Hippocampal formation (tissue), 2 donors: ENCODE data around the gene THEMIS.
"Not testable (repeated sequence)": the region's sequence is repeated elsewhere in the genome, so short reads cannot be mapped to it uniquely, and the experiment has no call there.

Source experiments
- DNase-seq, 2 donors: peaks; one replicate each; lab custom pipeline; 2025; lab: John Stamatoyannopoulos, UW

THEMIS gene

DNA sequence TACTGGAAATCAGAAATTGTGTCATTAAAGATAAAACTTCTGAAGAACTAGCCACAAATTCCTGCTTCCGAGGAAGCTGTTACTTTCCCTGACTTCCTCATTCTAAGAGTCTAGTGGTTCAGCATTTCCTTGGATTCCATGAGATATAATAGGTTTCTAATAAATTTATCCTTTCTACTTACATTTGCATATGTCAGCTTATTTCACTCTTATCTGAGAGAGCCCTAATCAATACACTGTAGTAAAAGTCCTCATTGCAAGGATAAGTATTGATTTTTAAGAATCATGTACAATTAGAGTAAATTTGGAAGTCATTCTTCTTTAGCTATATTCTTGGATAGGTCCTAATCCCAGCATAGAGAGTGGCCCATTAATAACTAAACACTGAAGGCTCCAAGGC is 16.9 kb upstream of the THEMIS start:
- DNase-seq, result no peak

GRCh38 chr6:127914240-127914639 is 13.4 kb upstream of the THEMIS start:
- no peak for DNase-seq

- no peak for DNase-seq
These were observed 12.1 kb upstream of the THEMIS start for GRCh38 chr6:127912914-127913313.

DNA sequence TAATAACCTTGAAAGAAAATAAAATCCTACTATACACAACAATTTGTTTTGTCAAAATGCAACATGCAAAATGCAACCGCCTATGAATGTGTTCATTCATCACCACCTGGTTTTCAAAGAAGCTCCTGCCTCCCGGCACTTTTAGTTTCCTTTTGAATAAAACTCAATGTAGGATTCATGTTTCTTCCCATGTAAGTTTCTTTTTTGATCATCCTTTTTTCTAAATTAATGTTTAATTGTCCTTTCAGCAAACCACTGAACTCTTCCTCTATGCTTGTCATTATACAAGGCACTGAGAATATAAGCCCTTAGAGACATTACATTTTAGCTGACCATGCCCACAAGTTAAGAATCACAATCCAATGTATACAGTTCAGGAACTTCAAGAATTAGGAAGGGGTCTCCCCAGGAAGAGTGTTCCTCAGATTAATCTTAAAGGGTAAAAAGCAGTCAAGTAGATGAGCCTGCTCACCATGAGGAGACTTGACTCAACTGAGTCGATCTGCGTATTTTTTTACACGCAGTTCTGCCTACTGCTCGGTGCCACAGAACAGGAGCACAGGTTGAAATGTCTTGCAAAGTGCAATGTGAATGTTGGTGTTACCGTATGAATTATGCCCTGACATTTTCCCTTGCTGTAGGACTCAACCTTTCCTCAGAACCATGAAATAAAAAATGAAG is 7.2 kb upstream of the THEMIS start:
- no peak for DNase-seq

GRCh38 chr6:127904160-127904559 is 3.3 kb upstream of the THEMIS start:
- DNase-seq, result no peak

GRCh38 chr6:127902933-127903332 is 2.1 kb upstream of the THEMIS start:
- DNase-seq, result no peak

- no peak for DNase-seq
These were observed 3.4 kb downstream of the THEMIS start for GRCh38 chr6:127897484-127897883.

- DNase-seq, result no peak
These were observed 6.8 kb downstream of the THEMIS start for GRCh38 chr6:127894051-127894450.

GRCh38 chr6:127893541-127893940 is 7.3 kb downstream of the THEMIS start:
- no peak for DNase-seq

DNA sequence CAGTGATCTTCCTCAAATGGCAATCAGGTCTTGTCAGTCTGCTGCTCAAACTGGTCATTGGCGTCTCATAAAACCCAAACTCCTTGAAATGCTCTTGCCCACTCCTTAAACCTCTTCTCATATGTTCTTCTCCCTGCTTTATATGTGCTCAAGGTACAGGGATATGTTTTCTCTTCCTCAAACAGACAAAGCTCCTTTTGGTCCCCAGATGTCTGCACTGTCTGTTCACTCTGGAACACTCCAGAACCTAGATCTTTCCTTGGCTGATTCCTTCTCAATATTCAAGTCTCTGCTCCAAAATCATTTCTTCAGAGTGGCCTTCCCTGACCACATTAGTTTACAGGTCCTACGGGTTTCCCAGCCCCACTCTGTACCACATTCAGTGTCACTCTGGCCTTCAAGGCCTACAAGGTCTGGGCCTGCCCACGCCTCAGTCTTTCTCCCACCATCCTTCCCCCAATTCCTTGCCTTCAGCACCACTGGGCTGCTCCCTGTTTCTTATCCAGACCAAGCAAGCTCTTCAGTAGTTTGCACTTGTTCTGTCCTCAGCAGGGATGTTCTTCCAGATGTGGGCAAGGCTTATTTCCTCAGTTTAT is 9.0 kb downstream of the THEMIS start:
- DNase-seq, result no peak

DNA sequence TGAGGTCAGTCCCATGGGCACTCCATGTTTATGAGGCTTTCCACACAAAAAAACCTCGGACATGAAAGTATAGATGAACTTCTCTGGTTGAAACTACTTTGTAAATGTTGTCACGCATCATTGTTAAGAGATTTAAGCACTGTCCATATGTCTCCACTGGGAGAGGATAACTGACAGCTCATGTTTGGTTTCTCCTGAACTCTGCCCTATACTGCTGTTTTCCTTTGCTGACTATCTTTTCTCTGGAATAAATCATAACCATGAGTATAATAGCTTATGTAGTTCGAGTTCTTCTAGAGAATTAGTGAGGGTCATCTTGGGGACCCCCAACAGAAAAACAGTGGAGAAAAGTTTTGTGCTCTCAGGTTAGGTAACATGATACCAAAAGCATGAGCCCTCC is 14.3 kb downstream of the THEMIS start:
- DNase-seq, result no peak

DNA sequence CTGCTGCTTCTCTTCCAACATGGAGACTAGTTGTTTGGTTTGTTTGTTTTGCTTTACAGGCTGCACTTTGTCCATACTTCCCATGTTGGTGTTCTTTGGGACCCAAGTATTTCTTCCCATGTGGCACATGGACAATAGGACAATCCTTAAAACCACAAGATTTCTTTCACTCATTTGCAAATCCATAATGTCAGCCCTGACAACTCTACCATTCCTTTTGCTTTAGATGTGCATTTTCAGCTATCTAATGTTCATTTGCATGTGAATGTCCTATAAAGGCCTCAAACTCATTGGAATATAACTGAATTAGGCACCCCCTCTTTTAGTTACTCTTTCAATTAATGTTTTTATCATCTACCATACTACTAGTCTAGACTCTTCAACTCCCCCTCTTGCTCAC is 16.7 kb downstream of the THEMIS start:
- DNase-seq, result no peak

DNA sequence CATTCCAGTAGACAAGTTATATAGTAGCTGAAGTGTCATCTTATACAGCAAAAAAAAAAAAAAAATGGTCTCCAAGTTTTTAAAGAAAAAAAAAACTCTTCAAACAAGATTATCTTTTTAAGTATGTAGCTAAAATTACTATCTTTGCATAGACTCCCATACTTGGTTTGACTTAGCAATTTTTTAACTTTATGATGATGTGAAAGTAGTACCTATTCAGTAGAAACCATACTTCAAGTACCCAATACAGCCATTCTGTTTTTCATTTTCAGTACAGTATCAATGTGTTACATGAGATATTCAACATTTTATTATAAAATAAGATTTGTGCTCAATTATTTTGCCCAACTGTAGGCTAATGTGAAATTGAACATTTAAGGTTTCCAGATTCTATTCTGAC is 18.9 kb downstream of the THEMIS start:
- not testable (repeated sequence) for DNase-seq

DNA sequence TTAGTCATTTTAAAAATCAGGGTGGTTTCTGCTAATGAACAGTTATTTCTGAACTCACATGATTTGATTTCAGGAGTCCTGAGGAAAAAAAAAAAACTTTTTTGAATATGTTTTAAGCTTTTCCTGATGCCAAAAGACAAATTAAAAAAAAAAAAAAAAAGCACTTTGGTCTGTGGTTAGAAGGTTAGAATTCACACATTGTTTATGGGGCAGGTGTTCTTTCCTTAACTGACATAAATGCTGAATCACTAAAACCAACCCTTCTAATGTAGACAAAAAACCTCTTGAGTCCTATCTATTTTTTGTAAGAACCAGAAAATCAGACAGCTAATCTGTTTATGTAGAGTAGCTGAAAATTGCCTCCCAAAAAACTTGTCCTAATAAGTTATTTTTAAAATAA is 20.4 kb downstream of the THEMIS start:
- DNase-seq, result no peak

GRCh38 chr6:127879685-127880084 is 21.2 kb downstream of the THEMIS start:
- peak in 1 of 2 donors; percentile 25 for DNase-seq

DNA sequence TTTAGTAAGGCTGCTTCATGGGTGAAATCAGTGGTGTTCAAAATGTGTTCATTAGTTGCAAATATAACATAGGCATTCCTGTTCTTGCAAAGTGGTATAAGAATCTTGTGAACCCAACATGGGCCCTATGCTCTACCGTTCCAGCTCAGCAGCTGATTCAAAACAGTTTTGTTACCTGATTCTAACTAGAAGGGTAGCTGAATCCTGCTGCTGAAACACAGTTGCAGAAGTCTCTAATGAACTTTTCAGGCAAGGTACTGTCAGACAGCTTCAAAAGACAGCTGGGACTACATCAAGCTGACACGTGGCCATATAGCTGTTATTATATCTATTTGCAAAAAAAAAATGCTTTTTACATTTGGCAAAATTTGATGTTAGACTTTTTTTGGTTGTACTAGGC is 22.7 kb downstream of the THEMIS start:
- no peak for DNase-seq

DNA sequence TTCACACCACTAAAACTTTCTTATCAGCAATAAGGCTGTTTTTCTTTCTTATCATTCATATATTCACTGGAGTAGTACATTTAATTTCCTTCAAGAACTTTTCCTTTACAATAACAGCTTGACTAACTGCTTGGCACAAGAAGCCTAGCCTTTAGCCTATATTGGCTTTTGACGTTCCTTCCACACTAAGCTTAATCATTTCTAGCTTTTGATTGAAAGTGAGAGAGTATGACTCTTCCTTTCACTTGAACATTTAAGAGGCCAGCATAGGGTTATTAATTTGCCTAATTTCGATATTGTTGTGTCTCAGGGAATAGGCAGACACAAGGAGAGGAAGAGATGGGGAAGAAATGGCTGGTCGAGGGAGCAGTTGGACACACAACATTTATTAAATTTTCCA is 23.6 kb downstream of the THEMIS start:
- no peak for DNase-seq

- DNase-seq, result peak; percentile 71 to 77
These were observed 31.0 kb downstream of the THEMIS start for GRCh38 chr6:127869772-127870404.

DNA sequence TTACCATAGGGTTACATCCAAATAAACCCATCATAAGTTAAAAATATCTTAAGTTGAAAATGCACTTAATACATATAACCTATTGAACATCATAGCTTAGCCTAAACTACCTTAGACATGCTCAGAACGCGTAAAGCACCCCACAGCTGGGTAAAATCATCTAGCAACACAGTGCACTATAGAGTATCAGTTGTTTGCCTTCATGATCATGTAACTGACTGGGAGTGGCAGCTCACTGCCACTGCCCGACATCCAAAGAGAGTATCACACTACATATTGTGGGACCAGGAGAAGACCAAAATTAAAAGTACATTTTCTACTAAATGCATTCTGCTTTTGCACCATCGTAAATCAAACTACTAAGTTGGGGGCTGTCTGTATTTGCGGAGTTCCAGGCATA is 31.7 kb downstream of the THEMIS start:
- no peak for DNase-seq

DNA sequence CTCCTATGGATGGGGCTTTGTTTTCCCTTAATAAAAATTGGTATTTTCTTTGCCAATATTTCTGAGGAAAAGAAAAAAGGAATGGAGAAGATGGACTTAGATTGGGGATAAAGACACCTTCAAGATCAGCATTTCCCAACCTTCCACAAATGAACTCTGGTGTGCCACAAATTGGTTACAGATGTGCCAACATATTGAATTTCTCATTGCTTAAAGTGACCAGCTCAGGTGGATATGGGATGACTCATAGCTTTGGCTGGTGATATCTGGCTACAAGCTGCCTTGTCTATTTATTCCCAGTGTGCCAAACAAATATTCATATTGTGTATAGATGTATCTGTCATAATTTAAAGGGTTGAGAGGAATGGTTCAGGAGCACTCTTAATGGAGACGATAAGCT is 32.5 kb downstream of the THEMIS start:
- DNase-seq, result no peak

- DNase-seq, result no peak
These were observed 34.1 kb downstream of the THEMIS start for GRCh38 chr6:127866766-127867165.

GRCh38 chr6:127865108-127865507 is 35.8 kb downstream of the THEMIS start:
- DNase-seq, result no peak

DNA sequence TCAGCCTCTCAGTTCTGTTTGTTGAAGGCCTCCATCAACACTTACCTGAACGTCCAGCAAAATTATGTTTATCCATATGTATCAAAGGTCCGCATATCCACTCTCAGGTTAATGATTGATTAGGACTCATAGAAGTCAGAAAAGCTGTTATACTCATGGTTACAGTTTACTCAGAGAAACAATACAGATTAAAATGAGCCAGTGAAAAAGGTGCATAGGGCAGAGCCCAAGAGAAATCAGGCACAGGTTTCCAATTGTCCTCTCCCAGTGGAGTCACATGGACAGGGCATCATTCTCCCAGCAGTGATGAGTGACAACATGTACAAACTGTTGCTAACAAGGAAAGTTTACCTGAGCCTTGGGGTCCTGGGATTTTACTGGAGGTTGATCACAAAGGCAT is 36.2 kb downstream of the THEMIS start:
- no peak for DNase-seq

DNA sequence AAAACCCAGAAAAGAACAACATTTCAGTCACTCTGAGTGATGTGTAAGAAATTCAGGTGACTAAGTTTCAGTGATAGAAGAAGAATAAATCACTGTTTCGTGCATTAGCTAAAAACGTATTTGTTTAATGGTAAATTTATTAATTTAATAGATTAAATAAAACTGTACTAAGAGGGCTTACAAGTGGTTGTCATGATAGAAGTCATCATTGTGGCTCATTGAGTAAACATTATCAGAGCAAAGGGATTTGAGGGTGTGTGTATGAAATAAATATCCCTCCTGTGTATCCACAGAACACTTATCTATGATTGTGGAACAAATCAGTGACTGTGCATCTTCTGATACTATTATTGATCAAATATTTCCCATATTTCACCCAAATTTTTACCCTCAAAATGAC is 40.1 kb downstream of the THEMIS start:
- no peak for DNase-seq
